NCI-H524 (cell line): ENCODE measurements around the gene FBF1.
"Not testable (repeated sequence)": the region's sequence is repeated elsewhere in the genome, so short reads cannot be mapped to it uniquely, and the experiment has no call there.

ENCODE experiments used
- DNase-seq, 2 experiments: peaks; one replicate each; lab custom pipeline; 2025; lab: John Stamatoyannopoulos, UW

The FBF1 gene

GRCh38 chr17:75875182-75875939 is 65.5 kb downstream of the FBF1 start:
- DNase-seq, result no peak

DNA sequence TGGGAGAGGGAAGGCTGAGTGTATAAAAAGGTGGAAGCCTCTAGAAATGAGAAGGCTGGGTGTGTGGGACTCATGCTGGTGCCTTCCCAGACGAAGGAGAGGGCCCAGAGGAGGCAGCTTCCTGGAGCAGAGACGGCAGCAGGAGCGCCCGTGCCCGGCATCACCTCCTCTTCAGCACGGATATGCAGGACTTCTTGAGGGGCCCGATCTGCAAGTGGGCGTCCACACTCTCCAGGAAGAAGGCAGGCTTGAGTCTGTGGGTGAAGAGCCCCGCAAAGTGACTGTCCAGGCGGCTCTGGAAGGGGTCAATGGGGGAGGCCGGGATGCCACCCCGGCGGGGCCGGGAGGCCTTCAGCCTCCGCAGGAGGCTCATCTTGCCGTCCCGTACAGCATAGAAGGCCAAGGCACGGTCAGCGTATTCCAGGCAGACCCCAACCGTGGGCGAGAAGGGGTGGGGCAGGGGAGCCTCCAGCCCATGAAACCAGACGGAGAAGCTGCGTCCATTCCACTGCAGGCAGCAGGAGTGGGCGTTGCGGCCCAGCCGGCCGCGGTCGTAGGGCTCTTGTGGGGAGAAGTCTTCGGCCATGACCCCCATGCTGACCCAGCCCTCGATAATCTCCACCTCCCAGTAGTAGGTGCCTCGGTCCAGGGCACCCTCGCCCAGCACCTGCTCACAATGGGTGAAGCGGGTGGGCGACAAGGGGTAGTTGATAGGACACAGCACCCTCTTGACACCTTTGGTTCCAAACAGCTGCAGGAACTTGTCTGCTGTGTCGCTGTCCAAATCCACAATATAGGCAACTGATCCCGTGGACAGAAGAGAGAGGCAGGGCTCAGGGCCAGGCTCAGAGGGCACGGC is 66.3 kb downstream of the FBF1 start:
- no peak for DNase-seq

DNA sequence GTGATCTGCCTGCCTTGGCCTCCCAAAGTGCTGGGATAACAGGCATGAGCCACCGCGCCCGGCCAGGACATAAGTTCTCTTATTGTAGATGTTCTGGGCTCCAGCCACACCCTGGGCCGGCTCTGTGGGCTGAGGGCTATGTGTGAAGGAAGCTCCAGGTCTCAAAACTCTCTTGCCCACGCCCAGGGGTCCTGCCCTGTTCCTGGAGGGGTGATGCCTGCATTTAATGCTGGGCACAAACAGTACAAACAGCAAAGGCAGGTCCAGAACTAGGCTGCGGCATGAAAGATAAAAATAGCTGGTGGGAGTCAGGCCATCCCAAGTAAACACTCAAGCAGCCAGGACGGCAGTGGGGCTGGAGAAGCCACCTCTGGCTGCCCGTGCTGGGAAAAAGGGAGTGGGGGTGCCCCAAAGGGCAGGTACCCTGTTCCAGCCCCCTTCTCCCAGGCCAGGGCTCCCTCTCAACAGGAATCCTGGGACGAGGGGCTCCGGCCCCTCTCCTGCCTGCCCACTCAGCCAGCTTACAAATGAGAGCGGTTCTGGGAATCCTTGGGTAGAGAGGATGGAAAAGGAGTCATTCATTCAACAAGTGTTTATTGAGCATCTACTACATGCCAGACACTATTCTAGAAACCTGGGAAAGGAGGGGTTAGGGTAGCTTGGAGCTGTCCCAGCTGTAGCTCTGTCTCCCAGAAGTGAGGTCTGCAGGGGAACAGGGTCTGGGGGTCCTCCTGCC is 67.1 kb downstream of the FBF1 start:
- no peak for DNase-seq

- no peak for DNase-seq
Observed at GRCh38 chr17:75872434-75873351, 68.1 kb downstream of the FBF1 start.

GRCh38 chr17:75870228-75870627 is 70.6 kb downstream of the FBF1 start:
- DNase-seq, result not testable (repeated sequence)

- DNase-seq, result no peak
Observed at GRCh38 chr17:75869282-75870141, 71.3 kb downstream of the FBF1 start.

DNA sequence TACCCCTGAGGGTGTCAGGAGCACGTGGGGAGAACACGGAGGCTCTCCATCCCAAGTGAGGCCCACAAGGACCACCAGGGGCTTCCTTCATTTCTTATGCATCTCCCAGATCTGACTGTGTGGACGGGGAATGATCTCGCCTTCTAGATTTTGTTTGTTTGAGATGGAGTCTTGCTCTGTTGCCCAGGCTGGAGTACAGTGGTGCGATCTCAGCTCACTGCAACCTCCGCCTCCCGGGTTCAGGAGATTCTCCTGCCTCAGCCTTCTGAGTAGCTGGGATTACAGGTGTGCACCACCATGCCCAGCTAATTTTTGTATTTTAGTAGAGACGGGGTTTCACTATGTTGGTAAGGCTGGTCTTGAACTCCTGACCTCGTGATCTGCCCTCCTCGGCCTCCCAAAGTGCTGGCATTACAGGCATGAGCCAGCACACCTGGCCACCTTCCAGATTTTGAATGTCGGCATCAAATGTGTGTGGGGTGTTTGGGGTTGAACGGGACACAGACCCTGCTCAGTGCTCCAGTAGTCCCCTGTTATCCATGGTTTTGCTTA is 72.0 kb downstream of the FBF1 start:
- not testable (repeated sequence) for DNase-seq

DNA sequence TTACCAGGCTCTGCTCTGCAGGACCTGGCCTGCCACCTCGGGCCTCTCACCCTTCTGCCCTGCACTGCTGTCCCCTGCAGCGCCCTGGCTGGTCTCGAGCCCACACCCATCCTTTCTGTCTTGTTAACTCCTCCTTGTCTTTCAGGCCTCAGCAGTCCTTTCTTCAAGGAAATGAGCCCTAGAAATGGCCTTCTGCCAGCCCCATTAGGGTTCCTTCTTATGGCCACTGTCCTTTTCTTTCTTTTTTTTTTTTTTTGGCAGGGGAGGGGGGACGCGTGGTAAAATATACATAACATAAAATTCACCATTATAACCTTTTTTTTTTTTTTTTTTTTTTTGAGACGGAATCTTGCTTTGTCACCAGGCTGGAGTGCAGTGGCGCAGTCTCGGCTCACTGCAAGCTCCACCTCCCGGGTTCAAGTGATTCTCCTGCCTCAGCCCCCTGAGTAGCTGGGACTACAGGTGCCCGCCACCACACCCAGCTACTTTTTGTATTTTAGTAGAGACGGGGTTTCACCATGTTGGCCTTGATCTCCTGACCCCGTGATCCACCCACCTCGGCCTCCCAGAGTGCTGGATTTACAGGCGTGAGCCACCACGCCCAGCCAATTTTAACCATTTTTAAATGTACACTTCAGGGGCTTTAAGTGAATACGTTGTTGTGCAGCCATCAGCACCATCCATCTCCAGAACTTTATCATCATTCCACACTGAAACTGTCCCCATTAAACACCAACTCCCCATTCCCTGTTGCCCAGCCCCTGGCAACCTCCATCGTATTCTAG is 75.2 kb downstream of the FBF1 start:
- not testable (repeated sequence) for DNase-seq

DNA sequence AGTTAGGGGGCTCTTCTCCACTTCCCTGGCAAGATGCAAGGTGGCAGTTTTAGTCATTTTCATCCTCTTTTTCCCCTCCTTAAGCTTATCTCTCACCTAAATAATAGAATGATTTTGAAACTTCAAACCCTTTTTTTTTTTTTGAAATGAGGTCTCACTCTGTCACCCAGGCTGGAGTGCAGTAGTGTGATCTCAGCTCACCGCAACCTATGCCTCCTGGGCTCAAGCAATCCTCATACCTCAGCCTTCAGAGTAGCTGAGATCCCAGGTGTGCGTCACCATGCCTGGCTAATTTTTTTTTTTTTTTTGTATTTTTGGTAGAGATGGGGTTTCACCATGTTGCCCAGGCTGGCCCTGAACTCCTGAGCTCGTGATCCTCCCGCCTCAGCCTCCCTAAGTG is 76.0 kb downstream of the FBF1 start:
- not testable (repeated sequence) for DNase-seq

GRCh38 chr17:75864448-75864871 is 76.4 kb downstream of the FBF1 start:
- no peak for DNase-seq

GRCh38 chr17:75861927-75862317 is 78.9 kb downstream of the FBF1 start:
- DNase-seq, result no peak
